Panc1 (cell line): ENCODE data around the gene ZNF236. TPM values are rescaled to one million over a fixed set of nuclear protein-coding genes. Genes with fewer than 3 reads are reported as not detected.

Experiments
- ATAC-seq: fragments of 200-7000 bp; cut with Tn5 transposase; 2 replicates; pipeline ENCODE4 v1.9.1; 2020; ENCODE audit warnings: mild to moderate bottlenecking, moderate library complexity
- BruUV-seq: library from RNA; stranded (reverse); fragments of 400-500 nt; replicated peaks from 2 replicates; lab custom pipeline; 2021; lab: Mats Ljungman, UMichigan
- CTCF ChIA-PET: fragments of 300-600 bp; sonication (Branson Sonifier 250); formaldehyde crosslinking; loops from one replicate; lab custom pipeline; 2022; ENCODE audit warnings: antibody characterized with exemption; lab: Charles Lee
- POLR2A ChIA-PET: fragments of 300-600 bp; sonication (Branson Sonifier 250); formaldehyde crosslinking; loops from one replicate; lab custom pipeline; 2022; ENCODE audit warnings: antibody characterized with exemption; lab: Charles Lee
- DNase-seq: peaks from one replicate; pipeline ENCODE4 v3.0.0-alpha.2; 2010; ENCODE audit warnings: low read depth, low spot score
- H3K27ac ChIP-seq: 2 replicates; pipeline ENCODE4 v1.5.1; 2011; ENCODE audit warnings: mild to moderate bottlenecking, low read length, inconsistent platforms
- H3K27me3 ChIP-seq: fragments of 200-500 bp; sonication (Bioruptor generic); 2 replicates; pipeline ENCODE4 v1.6.0; 2014; ENCODE audit warnings: low read length, inconsistent platforms; ENCODE audit not compliant: control insufficient read depth, insufficient read depth
- H3K36me3 ChIP-seq: fragments of 200-500 bp; sonication (Bioruptor generic); 2 replicates; pipeline ENCODE4 v1.5.1; 2014; ENCODE audit warnings: inconsistent platforms, mild to moderate bottlenecking, low read length, moderate library complexity; ENCODE audit not compliant: control insufficient read depth, insufficient read depth
- H3K4me1 ChIP-seq: 2 replicates; pipeline ENCODE4 v1.5.1; 2011; ENCODE audit warnings: inconsistent platforms, mild to moderate bottlenecking, low read length, moderate library complexity; ENCODE audit not compliant: control insufficient read depth, insufficient read depth
- H3K4me3 ChIP-seq, 2 experiments: 2 replicates each; pipeline ENCODE4 v1.5.1; 2011 to 2012; ENCODE audit warnings: low read depth in 2 of 2, low read length in 2 of 2, mild to moderate bottlenecking in 2 of 2, inconsistent platforms in 1 of 2, moderate library complexity in 1 of 2
- H3K9me3 ChIP-seq: fragments of 200-500 bp; sonication (Bioruptor generic); 2 replicates; pipeline ENCODE4 v1.5.1; 2014; ENCODE audit warnings: low read depth, mild to moderate bottlenecking, inconsistent platforms, low read length, moderate library complexity; ENCODE audit not compliant: control insufficient read depth, insufficient read depth
- POLR2AphosphoS5 ChIP-seq: IDR thresholded peaks from 2 replicates; pipeline ENCODE4 v1.6.1; 2012; ENCODE audit warnings: mild to moderate bottlenecking, low read depth, low read length, moderate library complexity
- REST ChIP-seq, 2 experiments: IDR thresholded peaks; 2 replicates each; pipeline ENCODE4 v1.6.1; 2011 to 2012; ENCODE audit warnings: low read depth in 2 of 2, control low read depth in 1 of 2, low read length in 1 of 2, mild to moderate bottlenecking in 1 of 2, moderate library complexity in 1 of 2; ENCODE audit not compliant: insufficient read depth in 1 of 2
- SIN3A ChIP-seq: IDR thresholded peaks from 2 replicates; pipeline ENCODE4 v1.6.1; 2012; ENCODE audit warnings: low read depth, mild to moderate bottlenecking, low read length, moderate library complexity, borderline replicate concordance; ENCODE audit not compliant: insufficient read depth
- TCF7L2 ChIP-seq: IDR thresholded peaks from 2 replicates; pipeline ENCODE4 v1.6.1; 2011; ENCODE audit warnings: mild to moderate bottlenecking, low read depth, low read length, inconsistent platforms
- in situ Hi-C: cut with HindIII; loops from 2 replicates; pipeline ENCODE4 v1.10.0; 2016; ENCODE audit warnings: low sequenced_read_pairs, low pct_unique_long_range_greater_than_20kb
- intact Hi-C: fragments of 100-400 bp; cut with micrococcal nuclease; formaldehyde crosslinking; loops from one replicate; pipeline ENCODE4 v1.10.0; 2022; ENCODE audit not compliant: unreplicated experiment
- total RNA-seq: library from RNA; stranded (reverse); gene quantifications from one replicate; pipeline ENCODE4 v1.2.1, GENCODE V29; 2021; ENCODE audit not compliant: unreplicated experiment
- TF ChIP-seq, protein P1 (sequence below): fragments of 450-650 bp; IDR thresholded peaks from 2 replicates; pipeline ENCODE4 v1.5.1; 2017; ENCODE audit warnings: mild to moderate bottlenecking

Gene ZNF236
- total RNA-seq, 1 experiment from 2014 or later = 32.2 TPM

DNA sequence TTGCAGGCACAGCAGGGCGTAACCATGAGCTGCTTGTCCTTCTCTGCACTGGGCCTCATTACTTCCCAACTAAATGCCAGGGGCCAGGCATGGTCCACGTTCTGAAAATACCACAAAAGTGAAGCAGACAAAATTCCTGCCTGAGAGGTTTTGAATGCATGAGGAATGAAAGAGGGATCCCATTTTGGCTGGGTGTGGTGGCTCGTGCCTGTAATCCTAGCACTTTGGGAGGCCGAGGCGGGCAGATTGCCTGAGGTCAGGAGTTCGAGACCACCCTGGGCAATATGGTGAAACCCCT lies 170.7 kb downstream of the ZNF236 start:
- Histone ChIP-seq H3K9me3 (no peaks in the 10 kb centered on the region), H3K4me3 (no peak overlapping the region), H3K27ac (no peak overlapping the region), H3K27me3 (no peaks in the 10 kb centered on the region), H3K4me1 (no peaks in the 10 kb centered on the region), H3K36me3 (no peaks in the 10 kb centered on the region)
- BruUV-seq = no TSS peak
- CTCF ChIA-PET = interaction anchor here (1.1 kb wide), 1 partner anchor 10 kb away, joined by 3 read pairs; no protein-coding TSS in a partner anchor
- TF ChIP-seq TCF7L2 = no peak
- TF ChIP-seq POLR2AphosphoS5 = no peak
- TF ChIP-seq, protein P1, sequence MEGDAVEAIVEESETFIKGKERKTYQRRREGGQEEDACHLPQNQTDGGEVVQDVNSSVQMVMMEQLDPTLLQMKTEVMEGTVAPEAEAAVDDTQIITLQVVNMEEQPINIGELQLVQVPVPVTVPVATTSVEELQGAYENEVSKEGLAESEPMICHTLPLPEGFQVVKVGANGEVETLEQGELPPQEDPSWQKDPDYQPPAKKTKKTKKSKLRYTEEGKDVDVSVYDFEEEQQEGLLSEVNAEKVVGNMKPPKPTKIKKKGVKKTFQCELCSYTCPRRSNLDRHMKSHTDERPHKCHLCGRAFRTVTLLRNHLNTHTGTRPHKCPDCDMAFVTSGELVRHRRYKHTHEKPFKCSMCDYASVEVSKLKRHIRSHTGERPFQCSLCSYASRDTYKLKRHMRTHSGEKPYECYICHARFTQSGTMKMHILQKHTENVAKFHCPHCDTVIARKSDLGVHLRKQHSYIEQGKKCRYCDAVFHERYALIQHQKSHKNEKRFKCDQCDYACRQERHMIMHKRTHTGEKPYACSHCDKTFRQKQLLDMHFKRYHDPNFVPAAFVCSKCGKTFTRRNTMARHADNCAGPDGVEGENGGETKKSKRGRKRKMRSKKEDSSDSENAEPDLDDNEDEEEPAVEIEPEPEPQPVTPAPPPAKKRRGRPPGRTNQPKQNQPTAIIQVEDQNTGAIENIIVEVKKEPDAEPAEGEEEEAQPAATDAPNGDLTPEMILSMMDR = no peak
- TF ChIP-seq REST (IDR thresholded peaks at IDR 0.05; ENCODE audit: insufficient read depth in 1 of 2, low read depth in 2 of 2, low read length in 1 of 2) = no peak
- TF ChIP-seq SIN3A = no peak
- DNase-seq (no peak), ATAC-seq (no peak)
- in situ Hi-C loops = no loop called here
- POLR2A ChIA-PET = no interaction called here
- intact Hi-C loops = no loop called here

GRCh38 chr18:76993573-76993972 lies 171.2 kb downstream of the ZNF236 start:
- no TSS peak for BruUV-seq
- ATAC-seq = no peak
- no peaks in the 10 kb centered on the region for H3K36me3 ChIP-seq
- H3K9me3 ChIP-seq = no peaks in the 10 kb centered on the region
- H3K4me1 ChIP-seq = no peaks in the 10 kb centered on the region
- intact Hi-C loops = no loop called here
- H3K4me3 ChIP-seq = no peak overlapping the region
- no peak overlapping the region for H3K27ac ChIP-seq
- no peak for DNase-seq
- TF ChIP-seq TCF7L2 (no peak), POLR2AphosphoS5 (no peak), SIN3A (no peak), REST (IDR thresholded peaks at IDR 0.05; ENCODE audit: insufficient read depth in 1 of 2, low read depth in 2 of 2, low read length in 1 of 2) (no peak)
- TF ChIP-seq, protein P1 = no peak
- in situ Hi-C loops = no loop called here
- ChIA-PET POLR2A (no interaction called here), CTCF (interaction anchor here (1.1 kb wide), 1 partner anchor 11 kb away, joined by 3 read pairs; no protein-coding TSS in a partner anchor)
- no peaks in the 10 kb centered on the region for H3K27me3 ChIP-seq
